ENCODE measurements around the gene ABHD15.
"Not testable (repeated sequence)": the region's sequence is repeated elsewhere in the genome, so short reads cannot be mapped to it uniquely, and the experiment has no call there.

Gene ABHD15

GRCh38 chr17:29559640-29560039, 7.2 kb downstream of the ABHD15 start:
- Mint-ChIP-seq H3K9me3 (no peaks in the 10 kb centered on the region), H3K27ac (peak overlapping the region; percentile 21), H3K4me3 (peak overlapping the region; percentile 14), H3K4me1 (peaks cover 51% of the 10 kb centered on the region), H3K36me3 (peaks cover 3% of the 10 kb centered on the region), H3K27me3 (no peaks in the 10 kb centered on the region)
- ATAC-seq (ENCODE audit: low read depth) (peak; percentile 10), DNase-seq (ENCODE audit: low spot score in 2 of 2) (no peak)

GRCh38 chr17:29558139-29558538, 8.7 kb downstream of the ABHD15 start:
- not testable (repeated sequence) for H3K9me3 Mint-ChIP-seq; H3K27me3 Mint-ChIP-seq; H3K27ac Mint-ChIP-seq; DNase-seq (ENCODE audit: low spot score in 2 of 2); H3K36me3 Mint-ChIP-seq; H3K4me3 Mint-ChIP-seq; ATAC-seq (ENCODE audit: low read depth)
- H3K4me1 Mint-ChIP-seq: peaks cover 46% of the 10 kb centered on the region

GRCh38 chr17:29557739-29558116, 9.1 kb downstream of the ABHD15 start:
- Mint-ChIP-seq H3K27me3 (no peaks in the 10 kb centered on the region), H3K4me3 (peak overlapping the region; percentile 15), H3K9me3 (no peaks in the 10 kb centered on the region), H3K4me1 (peaks cover 44% of the 10 kb centered on the region), H3K36me3 (peaks cover 3% of the 10 kb centered on the region), H3K27ac (no peak overlapping the region)
- DNase-seq (ENCODE audit: low spot score in 2 of 2): no peak
- peak; percentile 28 for ATAC-seq (ENCODE audit: low read depth)

- H3K36me3 Mint-ChIP-seq: peaks cover 3% of the 10 kb centered on the region
- no peaks in the 10 kb centered on the region for H3K9me3 Mint-ChIP-seq
- ATAC-seq (ENCODE audit: low read depth): no peak
- no peak for DNase-seq (ENCODE audit: low spot score in 2 of 2)
- H3K4me3 Mint-ChIP-seq: peak overlapping the region; percentile 15
- H3K27me3 Mint-ChIP-seq: no peaks in the 10 kb centered on the region
- peaks cover 40% of the 10 kb centered on the region for H3K4me1 Mint-ChIP-seq
- H3K27ac Mint-ChIP-seq: no peak overlapping the region
Measured at GRCh38 chr17:29557085-29557738, 9.6 kb downstream of the ABHD15 start.

GRCh38 chr17:29555840-29556239, 11.0 kb downstream of the ABHD15 start:
- Mint-ChIP-seq H3K27ac (no peak overlapping the region), H3K27me3 (no peaks in the 10 kb centered on the region), H3K4me3 (no peak overlapping the region), H3K36me3 (no peaks in the 10 kb centered on the region), H3K4me1 (peaks cover 31% of the 10 kb centered on the region), H3K9me3 (no peaks in the 10 kb centered on the region)
- no peak for ATAC-seq (ENCODE audit: low read depth)
- DNase-seq (ENCODE audit: low spot score in 2 of 2): no peak

- Mint-ChIP-seq H3K4me3 (no peak overlapping the region), H3K4me1 (no peaks in the 10 kb centered on the region), H3K36me3 (peaks cover 3% of the 10 kb centered on the region), H3K9me3 (no peaks in the 10 kb centered on the region), H3K27ac (no peak overlapping the region), H3K27me3 (no peaks in the 10 kb centered on the region)
- ATAC-seq (ENCODE audit: low read depth) (no peak), DNase-seq (ENCODE audit: low spot score in 2 of 2) (no peak)
Measured at GRCh38 chr17:29549177-29549923, 17.5 kb downstream of the ABHD15 start.

- H3K36me3 Mint-ChIP-seq: peaks cover 10% of the 10 kb centered on the region
Measured at GRCh38 chr17:29546830-29547229, 20.0 kb downstream of the ABHD15 start.

GRCh38 chr17:29546085-29546484, 20.8 kb downstream of the ABHD15 start:
- Mint-ChIP-seq H3K27ac (peak overlapping the region; percentile 59), H3K9me3 (no peaks in the 10 kb centered on the region), H3K27me3 (no peaks in the 10 kb centered on the region), H3K4me3 (no peak overlapping the region), H3K36me3 (peaks cover 10% of the 10 kb centered on the region), H3K4me1 (no peaks in the 10 kb centered on the region)
- ATAC-seq (ENCODE audit: low read depth) (no peak), DNase-seq (ENCODE audit: low spot score in 2 of 2) (no peak)

More at GRCh38 chr17:29546830-29547229, 20.0 kb downstream of the ABHD15 start:
- no peaks in the 10 kb centered on the region for H3K27me3 Mint-ChIP-seq
- ATAC-seq (ENCODE audit: low read depth): no peak
- DNase-seq (ENCODE audit: low spot score in 2 of 2): no peak
- no peaks in the 10 kb centered on the region for H3K4me1 Mint-ChIP-seq
- no peak overlapping the region for H3K27ac Mint-ChIP-seq
- H3K9me3 Mint-ChIP-seq: no peaks in the 10 kb centered on the region
- H3K4me3 Mint-ChIP-seq: no peak overlapping the region

GRCh38 chr17:29544066-29544465, 22.8 kb downstream of the ABHD15 start:
- H3K27ac Mint-ChIP-seq: no peak overlapping the region
- no peak overlapping the region for H3K4me3 Mint-ChIP-seq
- DNase-seq (ENCODE audit: low spot score in 2 of 2): no peak
- peaks cover 12% of the 10 kb centered on the region for H3K36me3 Mint-ChIP-seq
- no peak for ATAC-seq (ENCODE audit: low read depth)
- H3K27me3 Mint-ChIP-seq: no peaks in the 10 kb centered on the region
- no peaks in the 10 kb centered on the region for H3K9me3 Mint-ChIP-seq
- H3K4me1 Mint-ChIP-seq: no peaks in the 10 kb centered on the region

- H3K4me3 Mint-ChIP-seq: no peak overlapping the region
- peaks cover 24% of the 10 kb centered on the region for H3K36me3 Mint-ChIP-seq
- no peak overlapping the region for H3K27ac Mint-ChIP-seq
- ATAC-seq (ENCODE audit: low read depth) (no peak), DNase-seq (ENCODE audit: low spot score in 2 of 2) (no peak)
- peaks cover 2% of the 10 kb centered on the region for H3K4me1 Mint-ChIP-seq
- H3K9me3 Mint-ChIP-seq: no peaks in the 10 kb centered on the region
- H3K27me3 Mint-ChIP-seq: no peaks in the 10 kb centered on the region
Measured at GRCh38 chr17:29533976-29534375, 32.9 kb downstream of the ABHD15 start.

- H3K36me3 Mint-ChIP-seq: peaks cover 15% of the 10 kb centered on the region
- H3K9me3 Mint-ChIP-seq: no peaks in the 10 kb centered on the region
- ATAC-seq (ENCODE audit: low read depth) (no peak), DNase-seq (ENCODE audit: low spot score in 2 of 2) (no peak)
- no peaks in the 10 kb centered on the region for H3K27me3 Mint-ChIP-seq
- H3K4me1 Mint-ChIP-seq: no peaks in the 10 kb centered on the region
- H3K4me3 Mint-ChIP-seq: no peak overlapping the region
- H3K27ac Mint-ChIP-seq: no peak overlapping the region
Measured at GRCh38 chr17:29526322-29526721, 40.5 kb downstream of the ABHD15 start.

- H3K4me1 Mint-ChIP-seq: no peaks in the 10 kb centered on the region
- H3K36me3 Mint-ChIP-seq: peaks cover 10% of the 10 kb centered on the region
- no peak for ATAC-seq (ENCODE audit: low read depth)
- H3K4me3 Mint-ChIP-seq: no peak overlapping the region
- no peaks in the 10 kb centered on the region for H3K27me3 Mint-ChIP-seq
- no peak for DNase-seq (ENCODE audit: low spot score in 2 of 2)
- peak overlapping the region; percentile 50 for H3K27ac Mint-ChIP-seq
- H3K9me3 Mint-ChIP-seq: no peaks in the 10 kb centered on the region
Measured at GRCh38 chr17:29524692-29525091, 42.1 kb downstream of the ABHD15 start.

- no peak overlapping the region for H3K4me3 Mint-ChIP-seq
- DNase-seq (ENCODE audit: low spot score in 2 of 2) (no peak), ATAC-seq (ENCODE audit: low read depth) (no peak)
- peaks cover 22% of the 10 kb centered on the region for H3K36me3 Mint-ChIP-seq
- no peaks in the 10 kb centered on the region for H3K9me3 Mint-ChIP-seq
- no peaks in the 10 kb centered on the region for H3K4me1 Mint-ChIP-seq
- no peaks in the 10 kb centered on the region for H3K27me3 Mint-ChIP-seq
- no peak overlapping the region for H3K27ac Mint-ChIP-seq
Measured at GRCh38 chr17:29518359-29518758, 48.5 kb downstream of the ABHD15 start.

- no peak for ATAC-seq (ENCODE audit: low read depth)
- no peak for DNase-seq (ENCODE audit: low spot score in 2 of 2)
- no peaks in the 10 kb centered on the region for H3K9me3 Mint-ChIP-seq
- no peaks in the 10 kb centered on the region for H3K27me3 Mint-ChIP-seq
- H3K4me3 Mint-ChIP-seq: no peak overlapping the region
- no peaks in the 10 kb centered on the region for H3K4me1 Mint-ChIP-seq
- H3K36me3 Mint-ChIP-seq: peaks cover 15% of the 10 kb centered on the region
- no peak overlapping the region for H3K27ac Mint-ChIP-seq
Measured at GRCh38 chr17:29514792-29515191, 52.0 kb downstream of the ABHD15 start.

GRCh38 chr17:29510953-29511352, 55.9 kb downstream of the ABHD15 start:
- no peaks in the 10 kb centered on the region for H3K4me1 Mint-ChIP-seq
- no peaks in the 10 kb centered on the region for H3K9me3 Mint-ChIP-seq
- no peaks in the 10 kb centered on the region for H3K27me3 Mint-ChIP-seq
- no peak overlapping the region for H3K4me3 Mint-ChIP-seq
- ATAC-seq (ENCODE audit: low read depth) (no peak), DNase-seq (ENCODE audit: low spot score in 2 of 2) (no peak)
- peaks cover 9% of the 10 kb centered on the region for H3K36me3 Mint-ChIP-seq
- no peak overlapping the region for H3K27ac Mint-ChIP-seq
